A673 (cell line): ENCODE measurements around the gene CWC15. TPM values are rescaled to one million over a fixed set of nuclear protein-coding genes. Genes with fewer than 3 reads are reported as not detected.

ENCODE experiments used
- BruUV-seq: library from RNA; stranded (reverse); fragments of 400-500 nt; replicated peaks from 2 replicates; lab custom pipeline; 2021; lab: Mats Ljungman, UMichigan
- CTCF ChIA-PET: fragments of 300-600 bp; sonication (Branson Sonifier 250); formaldehyde crosslinking; loops from one replicate; lab custom pipeline; 2022; ENCODE audit warnings: antibody characterized with exemption; lab: Charles Lee
- POLR2A ChIA-PET: fragments of 300-600 bp; sonication (Branson Sonifier 250); formaldehyde crosslinking; loops from one replicate; lab custom pipeline; 2022; ENCODE audit warnings: antibody characterized with exemption; ENCODE audit not compliant: low non-redundant PET; lab: Charles Lee
- DNase-seq: peaks from one replicate; pipeline ENCODE4 v3.0.0-alpha.2; 2015; ENCODE audit warnings: low spot score
- H3K27ac ChIP-seq: fragments of 200-600 bp; sonication (generic); 2 replicates; pipeline ENCODE4 v1.5.1; 2016; ENCODE audit warnings: mixed run types, low read depth, mild to moderate bottlenecking, mixed read lengths, antibody characterized with exemption, low read length; ENCODE audit not compliant: poor library complexity, severe bottlenecking
- H3K27me3 ChIP-seq: fragments of 200-600 bp; sonication (generic); replicated peaks from 2 replicates; pipeline ENCODE4 v1.6.1; 2017; ENCODE audit warnings: mixed run types, low read depth, mild to moderate bottlenecking, mixed read lengths, antibody characterized with exemption, low read length; ENCODE audit not compliant: insufficient read depth, poor library complexity
- H3K36me3 ChIP-seq: fragments of 200-600 bp; sonication (generic); 2 replicates; pipeline ENCODE4 v1.6.1; 2016; ENCODE audit warnings: mixed run types, mild to moderate bottlenecking, mixed read lengths, antibody characterized with exemption, low read length; ENCODE audit not compliant: insufficient read depth, poor library complexity, severe bottlenecking
- H3K4me1 ChIP-seq: fragments of 200-600 bp; sonication (generic); 2 replicates; pipeline ENCODE4 v1.6.1; 2017; ENCODE audit warnings: mixed run types, mild to moderate bottlenecking, mixed read lengths, antibody characterized with exemption, low read length; ENCODE audit not compliant: insufficient read depth, poor library complexity, severe bottlenecking
- H3K4me3 ChIP-seq: fragments of 200-600 bp; sonication (generic); 2 replicates; pipeline ENCODE4 v1.5.1; 2016; ENCODE audit warnings: low read depth, mixed run types, mild to moderate bottlenecking, mixed read lengths, low read length; ENCODE audit not compliant: poor library complexity, severe bottlenecking
- H3K9me3 ChIP-seq: fragments of 200-600 bp; sonication (generic); 2 replicates; pipeline ENCODE4 v1.6.1; 2016; ENCODE audit warnings: mixed run types, low read depth, mild to moderate bottlenecking, mixed read lengths, antibody characterized with exemption, low read length; ENCODE audit not compliant: poor library complexity, severe bottlenecking
- CTCF ChIP-seq: fragments of 300-800, 200-600 bp; sonication (generic); conservative IDR thresholded peaks from 2 replicates; pipeline ENCODE4 v1.5.1; 2017; ENCODE audit warnings: low read depth, mild to moderate bottlenecking, antibody characterized with exemption, low read length, moderate library complexity, mixed read lengths
- EZH2 ChIP-seq: fragments of 200-600 bp; sonication (generic); IDR thresholded peaks from 2 replicates; pipeline ENCODE4 v1.6.1; 2017; ENCODE audit warnings: borderline replicate concordance, low read depth, mild to moderate bottlenecking, mixed read lengths, antibody characterized with exemption, low read length; ENCODE audit not compliant: poor library complexity, severe bottlenecking
- intact Hi-C: fragments of 100-400 bp; cut with micrococcal nuclease; formaldehyde crosslinking; loops from one replicate; pipeline ENCODE4 v1.10.0; 2022; ENCODE audit not compliant: unreplicated experiment
- total RNA-seq: library from RNA; stranded (reverse); gene quantifications from 2 replicates; pipeline ENCODE4 v1.2.3, GENCODE V29; 2021

The CWC15 gene
- total RNA-seq, 1 experiment from 2014 or later = 86.7 TPM

GRCh38 chr11:94956963-94957362, 16.4 kb downstream of the CWC15 start:
- Histone ChIP-seq H3K27me3 (no peaks in the 10 kb centered on the region), H3K36me3 (peaks cover 9% of the 10 kb centered on the region), H3K4me3 (no peak overlapping the region), H3K27ac (no peak overlapping the region), H3K4me1 (no peaks in the 10 kb centered on the region), H3K9me3 (no peaks in the 10 kb centered on the region)
- CTCF ChIA-PET = no interaction called here
- BruUV-seq = no TSS peak
- POLR2A ChIA-PET = interaction anchor here (0.6 kb wide), 1 partner anchor 914 kb away, joined by 3 read pairs; no protein-coding TSS in a partner anchor
- no peak for DNase-seq
- TF ChIP-seq EZH2 (no peak), CTCF (no peak)
- intact Hi-C loops = no loop called here

GRCh38 chr11:94954753-94955152, 18.6 kb downstream of the CWC15 start:
- POLR2A ChIA-PET = no interaction called here
- Histone ChIP-seq H3K27ac (no peak overlapping the region), H3K4me3 (no peak overlapping the region), H3K4me1 (no peaks in the 10 kb centered on the region), H3K36me3 (no peaks in the 10 kb centered on the region), H3K27me3 (no peaks in the 10 kb centered on the region), H3K9me3 (no peaks in the 10 kb centered on the region)
- CTCF ChIA-PET = interaction anchor here (0.6 kb wide), 1 partner anchor 407 kb away, joined by 4 read pairs; no protein-coding TSS in a partner anchor
- TF ChIP-seq CTCF (no peak), EZH2 (no peak)
- no peak for DNase-seq
- intact Hi-C loops = no loop called here
- BruUV-seq = no TSS peak

GRCh38 chr11:94948070-94948617, 25.2 kb downstream of the CWC15 start:
- Histone ChIP-seq H3K4me3 (no peak overlapping the region), H3K36me3 (no peaks in the 10 kb centered on the region), H3K27me3 (no peaks in the 10 kb centered on the region), H3K9me3 (no peaks in the 10 kb centered on the region), H3K27ac (no peak overlapping the region), H3K4me1 (no peaks in the 10 kb centered on the region)
- no peak for TF ChIP-seq EZH2
- no peak for TF ChIP-seq CTCF
- BruUV-seq = no TSS peak
- CTCF ChIA-PET = no interaction called here
- DNase-seq = peak; percentile 71
- intact Hi-C loops = no loop called here
- POLR2A ChIA-PET = no interaction called here
